Measurements from ENCODE around the gene PLEKHG4B. TPM values are rescaled to one million over a fixed set of nuclear protein-coding genes. Genes with fewer than 3 reads are reported as not detected.

Gene PLEKHG4B
- polyA plus RNA-seq, 1 of the 3 experiments (the other 2 are of a cell fraction): 0.18 TPM

- Histone ChIP-seq H3K36me3 (replicated peaks in 1 of 2; ENCODE audit: control insufficient read depth in 1 of 2, insufficient read depth in 2 of 2, low read length in 1 of 2) (no peaks in the 10 kb centered on the region), H3K79me2 (ENCODE audit: insufficient read depth) (no peaks in the 10 kb centered on the region), H3K27ac (ENCODE audit: low read depth in 2 of 2, low read length in 1 of 2) (no peak overlapping the region), H3K9ac (no peak overlapping the region), H3K4me1 (ENCODE audit: control insufficient read depth in 1 of 2, insufficient read depth in 2 of 2, low read depth in 1 of 2, low read length in 1 of 2) (no peaks in the 10 kb centered on the region), H2AFZ (ENCODE audit: low read depth) (no peak overlapping the region), H3K27me3 (ENCODE audit: insufficient read depth) (no peaks in the 10 kb centered on the region), H3K9me2 (no peaks in the 10 kb centered on the region), H3K4me3 (ENCODE audit: low read depth in 2 of 2, low read length in 1 of 2) (no peak overlapping the region), H3K4me2 (no peak overlapping the region), H3F3A (replicated peaks; ENCODE audit: insufficient read depth) (no peaks in the 10 kb centered on the region), H3K9me3 (0 out of 2 replicates have a peak, but pooled peaks cover 7% of the 10 kb centered on the region), H4K20me1 (ENCODE audit: insufficient read depth) (no peaks in the 10 kb centered on the region)
- POLR2A ChIA-PET: no interaction called here
- WGBS (ENCODE audit: low lambda C conversion rate): 41% methylated on average over 4 of the region's 4 CpGs
- TF ChIP-seq SMC3 (IDR thresholded peaks at IDR 0.05; ENCODE audit: low read depth, low read length) (no peak), MEF2A (IDR thresholded peaks at IDR 0.05; ENCODE audit: borderline replicate concordance, low read depth) (no peak), TEAD4 (IDR thresholded peaks at IDR 0.05; ENCODE audit: borderline replicate concordance, insufficient read depth) (no peak), TCF12 (IDR thresholded peaks at IDR 0.05) (no peak), RXRA (IDR thresholded peaks at IDR 0.05; ENCODE audit: borderline replicate concordance, low read depth) (no peak), POLR2AphosphoS5 (IDR thresholded peaks at IDR 0.05; ENCODE audit: low read depth, low read length) (no peak), RFX5 (IDR thresholded peaks at IDR 0.05; ENCODE audit: low read length) (no peak), MXI1 (IDR thresholded peaks at IDR 0.05; ENCODE audit: low read depth, low read length) (no peak), FOSL2 (IDR thresholded peaks at IDR 0.05; ENCODE audit: borderline replicate concordance, low read depth) (no peak), RAD21 (IDR thresholded peaks at IDR 0.05; ENCODE audit: low read length) (no peak), PBX3 (IDR thresholded peaks at IDR 0.05) (no peak), JUND (IDR thresholded peaks at IDR 0.05) (no peak)
- no peak for DNase-seq
- CTCF ChIA-PET: no interaction called here
These were observed 29.5 kb downstream of the PLEKHG4B start for GRCh38 chr5:121432-121831.

GRCh38 chr5:125815-126214 lies 33.8 kb downstream of the PLEKHG4B start:
- DNase-seq: no peak
- no peaks in the 10 kb centered on the region for H3K9me2 ChIP-seq
- ChIA-PET CTCF (no interaction called here), POLR2A (no interaction called here)
- WGBS (ENCODE audit: low lambda C conversion rate): 81% methylated on average over 1 of the region's 1 CpG
- H3K4me1 ChIP-seq (ENCODE audit: control insufficient read depth in 1 of 2, insufficient read depth in 2 of 2, low read depth in 1 of 2, low read length in 1 of 2): no peaks in the 10 kb centered on the region
- H3K36me3 ChIP-seq (replicated peaks in 1 of 2; ENCODE audit: control insufficient read depth in 1 of 2, insufficient read depth in 2 of 2, low read length in 1 of 2): no peaks in the 10 kb centered on the region
- H3K27ac ChIP-seq (ENCODE audit: low read depth in 2 of 2, low read length in 1 of 2): no peak overlapping the region
- H3F3A ChIP-seq (replicated peaks; ENCODE audit: insufficient read depth): no peaks in the 10 kb centered on the region
- H3K79me2 ChIP-seq (ENCODE audit: insufficient read depth): no peaks in the 10 kb centered on the region
- no peak overlapping the region for H2AFZ ChIP-seq (ENCODE audit: low read depth)
- H3K27me3 ChIP-seq (ENCODE audit: insufficient read depth): no peaks in the 10 kb centered on the region
- 0 out of 2 replicates have a peak, but pooled peaks cover 7% of the 10 kb centered on the region for H3K9me3 ChIP-seq
- no peaks in the 10 kb centered on the region for H4K20me1 ChIP-seq (ENCODE audit: insufficient read depth)
- no peak overlapping the region for H3K9ac ChIP-seq
- no peak overlapping the region for H3K4me3 ChIP-seq (ENCODE audit: low read depth in 2 of 2, low read length in 1 of 2)
- H3K4me2 ChIP-seq: no peak overlapping the region
- TF ChIP-seq NFIC (IDR thresholded peaks at IDR 0.05; ENCODE audit: borderline replicate concordance): no peak
- no peak for TF ChIP-seq RXRA (IDR thresholded peaks at IDR 0.05; ENCODE audit: borderline replicate concordance, low read depth)
- TF ChIP-seq JUND (IDR thresholded peaks at IDR 0.05): no peak
- TF ChIP-seq USF2 (IDR thresholded peaks at IDR 0.05; ENCODE audit: borderline replicate concordance, low read depth, low read length): no peak
- no peak for TF ChIP-seq MEF2A (IDR thresholded peaks at IDR 0.05; ENCODE audit: borderline replicate concordance, low read depth)
- no peak for TF ChIP-seq FOSL2 (IDR thresholded peaks at IDR 0.05; ENCODE audit: borderline replicate concordance, low read depth)
- TF ChIP-seq CTCF (IDR thresholded peaks at IDR 0.05): no peak
- no peak for TF ChIP-seq TAF1 (IDR thresholded peaks at IDR 0.05; ENCODE audit: borderline replicate concordance, low read depth, low read length)
- TF ChIP-seq MAX (IDR thresholded peaks at IDR 0.05; ENCODE audit: low read depth): no peak
- TF ChIP-seq IRF3 (IDR thresholded peaks at IDR 0.05; ENCODE audit: low read depth, low read length): no peak
- no peak for TF ChIP-seq TCF12 (IDR thresholded peaks at IDR 0.05)
- TF ChIP-seq SIN3A (IDR thresholded peaks at IDR 0.05; ENCODE audit: borderline replicate concordance, low read depth, low read length): no peak
- no peak for TF ChIP-seq SMC3 (IDR thresholded peaks at IDR 0.05; ENCODE audit: low read depth, low read length)
- TF ChIP-seq USF1 (IDR thresholded peaks at IDR 0.05; ENCODE audit: borderline replicate concordance, low read depth): no peak
- TF ChIP-seq RAD21 (IDR thresholded peaks at IDR 0.05; ENCODE audit: low read length): no peak

Data from SK-N-SH (cell line).